Hindlimb muscle (tissue), 1 donor: ENCODE results near the gene LRRC56. TPM values are rescaled to one million over a fixed set of nuclear protein-coding genes. Genes with fewer than 3 reads are reported as not detected.
"Not testable (repeated sequence)": the region's sequence is repeated elsewhere in the genome, so short reads cannot be mapped to it uniquely, and the experiment has no call there.

ENCODE experiments used
- DNase-seq: peaks from one replicate; pipeline ENCODE4 v3.0.0-alpha.2; 2013
- polyA plus RNA-seq: library from polyadenylated mRNA; unstranded; fragments of 120-200 nt; gene quantifications from one replicate; pipeline ENCODE4 v1.2.1, GENCODE V29; 2013; ENCODE audit not compliant: insufficient read length

Gene LRRC56
- polyA plus RNA-seq, 1 donor = 9.1 TPM

GRCh38 chr11:501683-502287, 35.5 kb upstream of the LRRC56 start:
- no peak for DNase-seq

DNA sequence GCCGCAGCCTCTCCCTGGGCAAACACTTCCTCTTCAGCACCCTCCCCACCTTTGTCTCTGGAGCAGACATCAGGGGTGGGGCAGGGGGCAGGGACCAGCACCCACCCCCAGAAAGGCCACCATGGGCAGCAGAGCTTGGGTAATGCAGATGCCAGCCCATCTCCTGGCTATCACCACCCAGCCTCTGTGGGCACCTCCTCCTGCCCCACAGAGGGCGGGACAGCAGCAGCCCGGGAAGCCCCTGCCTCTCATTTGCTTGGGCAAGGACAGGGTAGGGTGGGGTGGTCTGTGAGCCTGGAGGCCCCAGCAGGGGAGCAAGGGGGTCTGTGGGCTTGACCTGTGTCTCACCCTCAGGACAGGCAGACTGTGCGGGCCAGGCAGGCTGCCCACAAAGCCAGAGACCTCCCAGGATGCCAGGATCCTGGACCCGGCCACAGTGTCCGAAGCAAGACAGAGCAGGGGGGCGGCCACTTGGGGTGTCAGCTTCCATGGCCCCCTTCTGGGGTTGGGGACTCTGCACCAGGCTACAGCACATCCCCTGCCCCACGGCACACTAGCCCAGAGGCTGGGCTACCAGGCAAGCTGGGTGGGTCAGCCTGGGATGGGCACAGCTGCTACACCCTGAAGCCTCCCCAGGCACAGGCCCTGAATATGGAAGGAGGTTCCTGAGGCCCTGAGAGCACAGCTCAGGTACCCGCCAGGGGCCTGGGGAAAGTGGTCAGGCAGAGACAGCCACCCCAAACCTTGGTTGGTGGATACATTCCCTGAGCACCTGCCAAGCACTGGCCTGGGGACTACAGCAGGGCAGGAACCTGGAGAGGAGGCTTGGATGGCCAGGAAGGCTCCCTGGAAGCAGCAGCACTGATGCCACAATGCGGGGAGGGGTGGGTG, 34.8 kb upstream of the LRRC56 start:
- DNase-seq = no peak

DNA sequence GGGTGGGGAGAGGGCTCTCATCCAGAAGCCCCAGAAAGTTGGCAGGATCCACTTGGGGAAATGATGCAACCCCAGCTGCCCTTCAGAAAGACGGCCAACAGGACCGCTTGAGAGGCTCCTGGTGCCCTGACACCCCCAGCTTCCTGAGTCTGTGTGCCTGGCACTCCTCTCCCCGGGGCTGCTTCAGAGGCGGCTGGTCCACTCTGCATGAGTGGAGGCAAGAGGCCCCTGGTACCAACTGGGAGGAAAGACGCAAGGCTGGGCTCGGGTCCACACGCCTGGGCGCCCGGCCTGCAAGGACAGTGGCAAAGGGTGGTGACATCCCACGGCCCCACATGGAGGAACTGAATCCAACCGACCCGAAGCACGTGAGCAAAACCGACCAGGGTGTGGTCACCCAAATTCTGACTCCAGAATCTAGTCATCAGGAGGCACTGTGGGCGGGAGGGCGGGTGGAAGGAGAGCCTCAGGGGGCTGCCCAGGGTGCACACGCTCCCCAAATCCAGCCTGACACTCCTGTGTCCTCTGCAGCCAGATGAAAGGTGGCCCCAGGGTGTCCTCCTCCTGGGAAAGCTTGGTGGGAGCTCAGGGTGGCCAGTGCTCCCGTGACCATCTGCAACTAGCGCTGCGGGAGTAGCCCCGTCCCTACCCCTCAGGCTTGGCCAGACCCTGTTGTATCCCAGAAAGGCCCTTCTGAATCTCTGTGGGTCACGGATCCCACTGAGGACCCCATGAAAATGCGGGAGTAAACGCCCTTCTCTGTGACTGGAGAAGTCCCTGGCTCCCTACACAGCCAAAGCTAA, 33.9 kb upstream of the LRRC56 start:
- no peak for DNase-seq

GRCh38 chr11:504053-504993, 33.0 kb upstream of the LRRC56 start:
- DNase-seq = peak; percentile 72

- DNase-seq = no peak
Measured at GRCh38 chr11:504994-505344, 32.4 kb upstream of the LRRC56 start.

- peak; percentile 98 for DNase-seq
Measured at GRCh38 chr11:506238-506994, 30.9 kb upstream of the LRRC56 start.

GRCh38 chr11:506995-507726, 30.2 kb upstream of the LRRC56 start, which contains the start of gene RNH1:
RNH1 (minus strand) TSS chr11:507242; CDS start chr11:502162, 5,080 bp downstream.
- peak; percentile 91 for DNase-seq

DNA sequence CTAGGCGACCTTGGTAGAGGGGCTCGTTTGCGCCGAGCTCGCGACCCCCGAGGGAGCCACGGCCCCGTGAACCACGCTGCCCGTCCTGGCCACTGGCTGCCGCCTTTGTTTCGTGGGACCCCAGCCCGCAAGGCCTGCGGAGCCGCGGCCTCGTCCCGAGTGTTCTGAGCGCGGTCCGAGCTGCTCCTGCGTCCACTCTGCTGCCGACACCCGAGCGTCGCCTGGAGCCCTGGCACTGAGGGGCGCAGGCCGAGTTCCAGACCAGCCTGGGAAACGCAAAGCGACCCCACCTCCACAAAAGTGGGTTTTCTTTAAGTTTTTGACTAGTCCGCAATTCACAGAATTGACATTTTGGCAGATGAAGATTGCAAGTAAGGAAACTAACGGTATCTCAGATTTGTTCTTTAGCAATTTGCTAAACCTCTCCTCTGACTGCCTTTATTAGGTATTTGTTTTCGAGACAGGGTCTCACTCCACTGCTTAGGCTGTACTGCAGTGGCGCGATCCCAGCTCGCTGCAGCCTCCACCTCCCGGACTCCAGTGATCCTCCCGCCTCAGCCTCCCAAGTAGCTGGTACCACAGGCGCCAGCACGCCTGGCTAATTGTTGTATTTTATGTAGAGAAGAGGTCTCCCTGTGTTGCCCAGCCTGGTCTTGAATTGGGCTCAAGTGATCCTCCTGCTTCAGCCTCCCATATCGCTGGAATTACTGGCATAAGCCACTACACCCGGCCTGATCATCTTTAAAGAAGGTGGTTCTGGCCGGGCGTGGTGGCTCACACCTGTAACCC, 29.4 kb upstream of the LRRC56 start:
- DNase-seq = no peak

GRCh38 chr11:508956-509355, 28.4 kb upstream of the LRRC56 start:
- DNase-seq = no peak

- DNase-seq = no peak
Measured at GRCh38 chr11:512761-513595, 24.3 kb upstream of the LRRC56 start.

GRCh38 chr11:514606-515005, 22.7 kb upstream of the LRRC56 start:
- no peak for DNase-seq

DNA sequence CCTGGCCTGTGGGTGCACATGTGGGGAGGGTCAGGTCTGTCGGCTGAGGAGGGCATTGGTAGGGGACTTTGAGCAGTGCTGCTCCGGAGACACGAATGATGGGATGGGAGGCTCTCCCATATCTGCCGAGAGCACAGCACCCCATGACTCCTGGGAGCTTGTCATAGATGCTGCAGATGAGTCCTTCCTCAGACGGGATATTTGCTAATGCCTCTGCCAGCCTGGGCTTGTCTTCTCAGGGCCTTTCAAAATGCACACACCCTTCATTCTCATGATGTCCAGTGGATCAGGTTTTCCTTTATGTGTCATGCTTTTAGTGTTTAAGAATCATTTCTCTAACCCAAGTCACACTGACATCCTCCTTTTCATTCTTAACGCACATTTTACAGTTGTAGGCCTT, 22.2 kb upstream of the LRRC56 start:
- DNase-seq = no peak

DNA sequence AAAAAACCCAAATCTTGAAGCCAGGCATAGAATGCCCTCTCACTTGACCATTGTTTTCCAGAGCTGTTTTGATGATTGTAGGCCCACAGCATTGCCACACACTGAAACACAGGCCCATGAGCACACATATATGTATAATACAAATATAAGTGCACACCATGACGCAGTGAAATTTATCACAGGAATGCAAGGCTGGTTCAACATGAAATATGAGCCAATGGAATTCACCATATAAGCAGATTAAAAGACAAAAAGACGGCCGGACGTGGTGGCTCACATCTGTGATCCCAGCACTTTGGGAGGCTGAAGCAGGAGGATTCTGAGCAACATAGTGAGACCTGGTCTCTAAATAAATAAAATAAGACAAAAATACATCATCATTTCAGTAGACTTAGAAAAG, 20.9 kb upstream of the LRRC56 start:
- DNase-seq = no peak

DNA sequence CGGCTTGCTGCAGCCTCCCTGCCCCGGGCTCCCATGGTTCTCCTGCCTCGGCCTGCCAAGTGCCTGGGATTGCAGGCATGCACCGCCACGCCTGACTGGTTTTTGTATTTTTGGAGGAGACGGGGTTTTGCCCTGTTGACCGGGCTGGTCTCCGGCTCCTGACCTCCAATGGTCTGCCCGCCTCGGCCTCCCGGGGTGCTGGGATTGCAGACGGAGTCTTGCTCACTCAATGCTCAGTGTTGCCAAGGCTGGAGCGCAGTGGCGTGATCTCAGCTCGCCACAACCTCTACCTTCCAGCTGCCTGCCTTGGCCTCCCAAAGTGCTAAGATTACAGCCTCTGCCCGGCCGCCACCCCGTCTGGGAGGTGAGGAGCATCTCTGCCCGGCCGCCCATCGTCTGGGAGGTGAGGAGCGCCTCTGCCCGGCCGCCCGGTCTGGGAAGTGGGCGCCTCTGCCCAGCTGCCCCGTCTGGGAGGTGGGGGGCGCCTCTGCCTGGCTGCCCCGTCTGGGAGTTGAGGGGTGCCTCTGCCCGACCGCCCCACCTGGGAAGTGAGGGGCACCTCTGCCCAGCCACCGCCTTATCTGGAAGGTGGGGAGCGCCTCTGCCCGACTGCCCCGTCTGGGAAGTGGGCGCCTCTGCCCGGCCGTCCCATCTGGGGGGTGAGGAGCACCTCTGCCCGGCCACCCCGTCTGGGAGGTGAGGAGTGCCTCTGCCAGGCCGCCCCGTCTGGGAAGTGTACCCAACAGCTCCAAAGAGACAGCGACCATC, 20.2 kb upstream of the LRRC56 start:
- not testable (repeated sequence) for DNase-seq

DNA sequence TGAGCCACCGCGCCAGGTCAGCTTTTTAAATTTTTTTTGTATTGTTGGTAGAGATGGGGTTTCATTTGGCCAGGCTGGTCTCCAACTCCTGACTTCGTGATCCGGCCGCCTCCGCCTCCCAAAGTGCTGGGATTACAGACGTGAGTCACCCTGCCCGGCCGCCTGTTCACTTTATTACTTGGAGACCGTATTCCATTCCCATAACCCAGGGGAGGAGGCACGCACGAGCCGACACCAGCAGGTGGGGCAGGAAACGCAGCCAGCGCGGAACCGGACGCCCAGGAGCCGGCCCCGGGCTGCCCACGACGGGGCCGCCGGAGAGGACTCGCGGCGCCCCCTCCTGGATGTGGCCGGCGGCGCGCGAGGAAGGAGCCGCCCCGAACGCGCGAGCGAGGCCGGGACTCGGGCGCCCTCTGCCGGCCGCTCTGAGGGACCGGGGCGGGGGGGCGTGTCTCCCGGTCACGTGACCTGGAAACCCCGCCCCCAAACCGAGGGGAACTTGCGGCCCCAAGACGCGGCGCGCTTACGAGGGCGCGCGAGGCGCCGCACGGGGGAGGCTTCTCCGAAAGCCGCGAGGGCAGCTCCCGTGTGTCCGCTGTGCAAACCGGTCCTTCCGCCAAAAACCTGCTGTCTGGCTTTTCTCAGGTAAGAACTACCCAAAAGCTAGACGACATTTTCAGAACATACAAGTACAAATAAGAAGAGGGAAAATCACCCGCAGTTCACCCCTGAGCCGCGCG, 18.7 kb upstream of the LRRC56 start:
- DNase-seq = peak; percentile 88

- DNase-seq = no peak
Measured at GRCh38 chr11:520428-521176, 16.7 kb upstream of the LRRC56 start.
